ENCODE measurements around the gene ZDHHC14.

GRCh38 chr6:157721830-157722229, 340.8 kb downstream of the ZDHHC14 start:
- TF ChIP-seq EHF (CRISPR knock-in tag; IDR thresholded peaks at IDR 0.05) (no peak), CTCF (IDR thresholded peaks at IDR 0.05) (no peak), CHD2 (IDR thresholded peaks at IDR 0.05; ENCODE audit: low read length, partially characterized antibody) (no peak), POLR2A (IDR thresholded peaks at IDR 0.05; ENCODE audit: low read length) (no peak), USF2 (IDR thresholded peaks at IDR 0.05) (no peak), ZNF302 (CRISPR knock-in tag; IDR thresholded peaks at IDR 0.05) (no peak), PBX3 (IDR thresholded peaks at IDR 0.05) (no peak), ESRRA (IDR thresholded peaks at IDR 0.05; ENCODE audit: borderline replicate concordance, low read length) (no peak)

Data from A549 (cell line).